GM19193 (cell line): ENCODE data around the gene BEST4.

Experiments used
- POLR2A ChIP-seq: IDR thresholded peaks from 4 replicates; pipeline ENCODE4 v1.6.1; 2011; ENCODE audit not compliant: insufficient read depth, insufficient read length; ENCODE audit errors: extremely low read depth

The BEST4 gene

GRCh38 chr1:44775930-44776729 is 11.8 kb downstream of the BEST4 start:
- TF ChIP-seq POLR2A: no peak

- peak; percentile 99 for TF ChIP-seq POLR2A
Measured at GRCh38 chr1:44775078-44775929, 12.7 kb downstream of the BEST4 start, which contains the start of gene RPS8. RPS8 (plus strand) TSS chr1:44775540; CDS start chr1:44775597, 57 bp downstream.

- no peak for TF ChIP-seq POLR2A
Measured at GRCh38 chr1:44760876-44761275, 27.1 kb downstream of the BEST4 start.

- no peak for TF ChIP-seq POLR2A
Measured at GRCh38 chr1:44759077-44759476, 28.9 kb downstream of the BEST4 start.

GRCh38 chr1:44757420-44757819 is 30.6 kb downstream of the BEST4 start:
- peak; percentile 38 for TF ChIP-seq POLR2A

GRCh38 chr1:44747878-44748277 is 40.1 kb downstream of the BEST4 start:
- TF ChIP-seq POLR2A: no peak

- TF ChIP-seq POLR2A: no peak
Measured at GRCh38 chr1:44743211-44743610, 44.8 kb downstream of the BEST4 start.

GRCh38 chr1:44740179-44740617 is 47.8 kb downstream of the BEST4 start:
- TF ChIP-seq POLR2A: no peak

GRCh38 chr1:44739307-44740178 is 48.4 kb downstream of the BEST4 start, which contains the start of gene KIF2C:
KIF2C (plus strand) TSS chr1:44739837; CDS start chr1:44739933, 96 bp downstream.
- TF ChIP-seq POLR2A: peak; percentile 96

- TF ChIP-seq POLR2A: no peak
Measured at GRCh38 chr1:44735992-44736391, 52.0 kb downstream of the BEST4 start.

- no peak for TF ChIP-seq POLR2A
Measured at GRCh38 chr1:44733784-44734183, 54.2 kb downstream of the BEST4 start.
